K562 (cell line): ENCODE measurements around the gene CPOX. TPM values are rescaled to one million over a fixed set of nuclear protein-coding genes. Genes with fewer than 3 reads are reported as not detected.

Experiments used
- CBFA2T3 ChIP-seq: fragments of 450-650 bp; IDR thresholded peaks from 2 replicates; pipeline ENCODE4 v1.6.1; 2017
- DPF2 ChIP-seq: fragments of 450-650 bp; IDR thresholded peaks from 2 replicates; pipeline ENCODE4 v1.6.1; 2016
- EHMT2 ChIP-seq: fragments of 450-650 bp; IDR thresholded peaks from 2 replicates; pipeline ENCODE4 v1.6.1; 2018; ENCODE audit warnings: antibody characterized with exemption
- ESRRA ChIP-seq: fragments of 450-650 bp; IDR thresholded peaks from 2 replicates; pipeline ENCODE4 v1.6.1; 2014; ENCODE audit warnings: low read depth, mild to moderate bottlenecking, moderate library complexity, borderline replicate concordance
- EZH2 ChIP-seq: IDR thresholded peaks from 2 replicates; pipeline ENCODE4 v1.6.1; 2012; ENCODE audit warnings: low read depth, mild to moderate bottlenecking, inconsistent platforms, low read length, borderline replicate concordance
- HOXB6 ChIP-seq: fragments of 250-450 bp; sonication (Bioruptor Pico); IDR thresholded peaks from 2 replicates; pipeline ENCODE4 v1.5.1; 2022; ENCODE audit warnings: mild to moderate bottlenecking, borderline replicate concordance
- NCOA2 ChIP-seq, 2 experiments: fragments of 450-650 bp; IDR thresholded peaks; 2 replicates each; pipeline ENCODE4 v1.6.1; 2018; ENCODE audit warnings: mild to moderate bottlenecking in 2 of 2, moderate library complexity in 1 of 2; ENCODE audit not compliant: partially characterized antibody in 2 of 2
- NUFIP1 ChIP-seq: fragments of 450-650 bp; IDR thresholded peaks from 2 replicates; pipeline ENCODE4 v1.6.1; 2018; ENCODE audit not compliant: partially characterized antibody
- PRMT5 ChIP-seq: sonication (generic); formaldehyde crosslinking; IDR thresholded peaks from 2 replicates; pipeline ENCODE4 v1.5.0; 2020; ENCODE audit warnings: missing genetic modification reagents
- SIX5 ChIP-seq, 2 experiments: IDR thresholded peaks; 2 replicates each; pipeline ENCODE4 v1.6.1; 2011; ENCODE audit warnings: low read length in 2 of 2, borderline replicate concordance in 1 of 2, low read depth in 1 of 2, mild to moderate bottlenecking in 1 of 2, moderate library complexity in 1 of 2; ENCODE audit not compliant: insufficient read depth in 1 of 2
- ZNF239 ChIP-seq: fragments of 250-450 bp; sonication (Bioruptor Pico); IDR thresholded peaks from 2 replicates; pipeline ENCODE4 v1.4.0; 2020; ENCODE audit warnings: mild to moderate bottlenecking
- polyA plus RNA-seq, 8 experiments: library from polyadenylated mRNA; depleted of rRNA in 4 of 8; stranded (reverse) in 5 of 8; unstranded in 3 of 8; fragments of >200 nt; fragmentation: Nextera tagmentation in 2 of 8; fragmentation: Illumina TruSeq in 1 of 8; extraction: Ambion mirVana in 2 of 8; extraction: Trizol in 1 of 8; gene quantifications; 2 replicates each; pipeline versions ENCODE4 v1.2.1 to v1.2.3, GENCODE V29; 2011 to 2014; ENCODE audit warnings: inconsistent platforms in 1 of 8, missing spikeins in 1 of 8
- total RNA-seq, 7 experiments: library from RNA; depleted of rRNA in 6 of 7; stranded (reverse); fragments of >200 nt in 6 of 7; fragmentation: Illumina TruSeq in 2 of 7; extraction: Trizol in 2 of 7; gene quantifications; 2 replicates each; pipeline versions ENCODE4 v1.2.1 to v1.2.3, GENCODE V29; 2011 to 2021; ENCODE audit warnings: low replicate concordance in 1 of 7
- TF ChIP-seq, protein P1 (sequence below): sonication (generic); formaldehyde crosslinking; IDR thresholded peaks from 2 replicates; pipeline ENCODE4 v1.8.1; 2023; ENCODE audit warnings: mild to moderate bottlenecking, missing genetic modification reagents
- TF ChIP-seq, protein P2 (sequence below): fragments of 250-450 bp; sonication (Bioruptor Pico); IDR thresholded peaks from 2 replicates; pipeline ENCODE4 v1.4.0; 2020; ENCODE audit warnings: mild to moderate bottlenecking, moderate library complexity
- TF ChIP-seq, protein P3 (sequence below): fragments of 450-650 bp; IDR thresholded peaks from 2 replicates; pipeline ENCODE4 v1.6.1; 2017; ENCODE audit warnings: antibody characterized with exemption
- TF ChIP-seq, protein P4 (sequence below): sonication (generic); formaldehyde crosslinking; IDR thresholded peaks from 2 replicates; pipeline ENCODE4 v1.8.0; 2023; ENCODE audit warnings: mild to moderate bottlenecking, missing genetic modification reagents
- TF ChIP-seq, protein P5 (sequence below): fragments of 150-350 bp; conservative IDR thresholded peaks from 2 replicates; pipeline ENCODE4 v1.6.1; 2014; ENCODE audit warnings: low read length

The CPOX gene
- total and polyA plus RNA-seq, 9 of the 15 experiments (the other 6 are each of a cell fraction or from before 2014, with no cell fraction given): 14.6 to 82.1 (median 24.8) TPM

DNA sequence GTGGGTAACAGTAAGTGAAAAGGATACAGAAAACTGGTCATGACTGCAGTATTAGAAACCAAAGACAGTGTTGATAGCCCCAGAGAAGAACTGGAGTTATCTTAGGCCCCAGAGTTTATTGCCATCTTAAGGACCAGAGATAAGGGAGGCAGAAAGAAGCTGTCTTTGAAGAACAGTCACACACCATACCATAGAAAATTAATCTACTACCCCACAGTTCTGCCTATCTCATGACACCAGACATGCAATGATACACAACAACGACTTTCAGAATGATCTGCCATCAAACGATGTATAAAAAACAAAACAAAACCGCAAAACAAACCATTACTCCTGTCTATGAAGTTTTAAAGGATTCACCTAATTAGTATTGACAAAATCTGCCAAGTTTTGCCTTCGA lies 9.6 kb downstream of the CPOX start (continued):
- TF ChIP-seq HOXB6 (no peak), SIX5 (IDR thresholded peaks at IDR 0.05; ENCODE audit: borderline replicate concordance in 1 of 2, insufficient read depth in 1 of 2, low read depth in 1 of 2, low read length in 2 of 2) (no peak), ZNF239 (CRISPR knock-in tag) (peak; percentile 64), ESRRA (peak; percentile 70; the same call in 1 of the 2 replicates), CBFA2T3 (peak; percentile 100), EZH2 (peak; percentile 75; the same call in 1 of the 2 replicates), EHMT2 (peak; percentile 64; the same call in 1 of the 2 replicates), NCOA2 (IDR thresholded peaks at IDR 0.05; ENCODE audit: partially characterized antibody in 2 of 2) (peak; percentile 45 to 86), DPF2 (peak; percentile 99), NUFIP1 (peak; percentile 83), PRMT5 (no peak)
- TF ChIP-seq, protein P1, sequence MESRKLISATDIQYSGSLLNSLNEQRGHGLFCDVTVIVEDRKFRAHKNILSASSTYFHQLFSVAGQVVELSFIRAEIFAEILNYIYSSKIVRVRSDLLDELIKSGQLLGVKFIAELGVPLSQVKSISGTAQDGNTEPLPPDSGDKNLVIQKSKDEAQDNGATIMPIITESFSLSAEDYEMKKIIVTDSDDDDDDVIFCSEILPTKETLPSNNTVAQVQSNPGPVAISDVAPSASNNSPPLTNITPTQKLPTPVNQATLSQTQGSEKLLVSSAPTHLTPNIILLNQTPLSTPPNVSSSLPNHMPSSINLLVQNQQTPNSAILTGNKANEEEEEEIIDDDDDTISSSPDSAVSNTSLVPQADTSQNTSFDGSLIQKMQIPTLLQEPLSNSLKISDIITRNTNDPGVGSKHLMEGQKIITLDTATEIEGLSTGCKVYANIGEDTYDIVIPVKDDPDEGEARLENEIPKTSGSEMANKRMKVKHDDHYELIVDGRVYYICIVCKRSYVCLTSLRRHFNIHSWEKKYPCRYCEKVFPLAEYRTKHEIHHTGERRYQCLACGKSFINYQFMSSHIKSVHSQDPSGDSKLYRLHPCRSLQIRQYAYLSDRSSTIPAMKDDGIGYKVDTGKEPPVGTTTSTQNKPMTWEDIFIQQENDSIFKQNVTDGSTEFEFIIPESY (CRISPR knock-in tag): 0 out of 2 replicates have a peak, but pooled peaks have one; percentile 14
- TF ChIP-seq, protein P2, sequence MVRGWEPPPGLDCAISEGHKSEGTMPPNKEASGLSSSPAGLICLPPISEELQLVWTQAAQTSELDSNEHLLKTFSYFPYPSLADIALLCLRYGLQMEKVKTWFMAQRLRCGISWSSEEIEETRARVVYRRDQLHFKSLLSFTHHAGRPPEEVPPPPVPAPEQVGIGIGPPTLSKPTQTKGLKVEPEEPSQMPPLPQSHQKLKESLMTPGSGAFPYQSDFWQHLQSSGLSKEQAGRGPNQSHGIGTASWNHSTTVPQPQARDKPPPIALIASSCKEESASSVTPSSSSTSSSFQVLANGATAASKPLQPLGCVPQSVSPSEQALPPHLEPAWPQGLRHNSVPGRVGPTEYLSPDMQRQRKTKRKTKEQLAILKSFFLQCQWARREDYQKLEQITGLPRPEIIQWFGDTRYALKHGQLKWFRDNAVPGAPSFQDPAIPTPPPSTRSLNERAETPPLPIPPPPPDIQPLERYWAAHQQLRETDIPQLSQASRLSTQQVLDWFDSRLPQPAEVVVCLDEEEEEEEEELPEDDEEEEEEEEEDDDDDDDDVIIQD: no peak
- TF ChIP-seq, protein P3, sequence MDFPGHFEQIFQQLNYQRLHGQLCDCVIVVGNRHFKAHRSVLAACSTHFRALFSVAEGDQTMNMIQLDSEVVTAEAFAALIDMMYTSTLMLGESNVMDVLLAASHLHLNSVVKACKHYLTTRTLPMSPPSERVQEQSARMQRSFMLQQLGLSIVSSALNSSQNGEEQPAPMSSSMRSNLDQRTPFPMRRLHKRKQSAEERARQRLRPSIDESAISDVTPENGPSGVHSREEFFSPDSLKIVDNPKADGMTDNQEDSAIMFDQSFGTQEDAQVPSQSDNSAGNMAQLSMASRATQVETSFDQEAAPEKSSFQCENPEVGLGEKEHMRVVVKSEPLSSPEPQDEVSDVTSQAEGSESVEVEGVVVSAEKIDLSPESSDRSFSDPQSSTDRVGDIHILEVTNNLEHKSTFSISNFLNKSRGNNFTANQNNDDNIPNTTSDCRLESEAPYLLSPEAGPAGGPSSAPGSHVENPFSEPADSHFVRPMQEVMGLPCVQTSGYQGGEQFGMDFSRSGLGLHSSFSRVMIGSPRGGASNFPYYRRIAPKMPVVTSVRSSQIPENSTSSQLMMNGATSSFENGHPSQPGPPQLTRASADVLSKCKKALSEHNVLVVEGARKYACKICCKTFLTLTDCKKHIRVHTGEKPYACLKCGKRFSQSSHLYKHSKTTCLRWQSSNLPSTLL: no peak
- TF ChIP-seq, protein P4, sequence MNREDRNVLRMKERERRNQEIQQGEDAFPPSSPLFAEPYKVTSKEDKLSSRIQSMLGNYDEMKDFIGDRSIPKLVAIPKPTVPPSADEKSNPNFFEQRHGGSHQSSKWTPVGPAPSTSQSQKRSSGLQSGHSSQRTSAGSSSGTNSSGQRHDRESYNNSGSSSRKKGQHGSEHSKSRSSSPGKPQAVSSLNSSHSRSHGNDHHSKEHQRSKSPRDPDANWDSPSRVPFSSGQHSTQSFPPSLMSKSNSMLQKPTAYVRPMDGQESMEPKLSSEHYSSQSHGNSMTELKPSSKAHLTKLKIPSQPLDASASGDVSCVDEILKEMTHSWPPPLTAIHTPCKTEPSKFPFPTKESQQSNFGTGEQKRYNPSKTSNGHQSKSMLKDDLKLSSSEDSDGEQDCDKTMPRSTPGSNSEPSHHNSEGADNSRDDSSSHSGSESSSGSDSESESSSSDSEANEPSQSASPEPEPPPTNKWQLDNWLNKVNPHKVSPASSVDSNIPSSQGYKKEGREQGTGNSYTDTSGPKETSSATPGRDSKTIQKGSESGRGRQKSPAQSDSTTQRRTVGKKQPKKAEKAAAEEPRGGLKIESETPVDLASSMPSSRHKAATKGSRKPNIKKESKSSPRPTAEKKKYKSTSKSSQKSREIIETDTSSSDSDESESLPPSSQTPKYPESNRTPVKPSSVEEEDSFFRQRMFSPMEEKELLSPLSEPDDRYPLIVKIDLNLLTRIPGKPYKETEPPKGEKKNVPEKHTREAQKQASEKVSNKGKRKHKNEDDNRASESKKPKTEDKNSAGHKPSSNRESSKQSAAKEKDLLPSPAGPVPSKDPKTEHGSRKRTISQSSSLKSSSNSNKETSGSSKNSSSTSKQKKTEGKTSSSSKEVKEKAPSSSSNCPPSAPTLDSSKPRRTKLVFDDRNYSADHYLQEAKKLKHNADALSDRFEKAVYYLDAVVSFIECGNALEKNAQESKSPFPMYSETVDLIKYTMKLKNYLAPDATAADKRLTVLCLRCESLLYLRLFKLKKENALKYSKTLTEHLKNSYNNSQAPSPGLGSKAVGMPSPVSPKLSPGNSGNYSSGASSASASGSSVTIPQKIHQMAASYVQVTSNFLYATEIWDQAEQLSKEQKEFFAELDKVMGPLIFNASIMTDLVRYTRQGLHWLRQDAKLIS (CRISPR knock-in tag): no peak
- TF ChIP-seq, protein P5, sequence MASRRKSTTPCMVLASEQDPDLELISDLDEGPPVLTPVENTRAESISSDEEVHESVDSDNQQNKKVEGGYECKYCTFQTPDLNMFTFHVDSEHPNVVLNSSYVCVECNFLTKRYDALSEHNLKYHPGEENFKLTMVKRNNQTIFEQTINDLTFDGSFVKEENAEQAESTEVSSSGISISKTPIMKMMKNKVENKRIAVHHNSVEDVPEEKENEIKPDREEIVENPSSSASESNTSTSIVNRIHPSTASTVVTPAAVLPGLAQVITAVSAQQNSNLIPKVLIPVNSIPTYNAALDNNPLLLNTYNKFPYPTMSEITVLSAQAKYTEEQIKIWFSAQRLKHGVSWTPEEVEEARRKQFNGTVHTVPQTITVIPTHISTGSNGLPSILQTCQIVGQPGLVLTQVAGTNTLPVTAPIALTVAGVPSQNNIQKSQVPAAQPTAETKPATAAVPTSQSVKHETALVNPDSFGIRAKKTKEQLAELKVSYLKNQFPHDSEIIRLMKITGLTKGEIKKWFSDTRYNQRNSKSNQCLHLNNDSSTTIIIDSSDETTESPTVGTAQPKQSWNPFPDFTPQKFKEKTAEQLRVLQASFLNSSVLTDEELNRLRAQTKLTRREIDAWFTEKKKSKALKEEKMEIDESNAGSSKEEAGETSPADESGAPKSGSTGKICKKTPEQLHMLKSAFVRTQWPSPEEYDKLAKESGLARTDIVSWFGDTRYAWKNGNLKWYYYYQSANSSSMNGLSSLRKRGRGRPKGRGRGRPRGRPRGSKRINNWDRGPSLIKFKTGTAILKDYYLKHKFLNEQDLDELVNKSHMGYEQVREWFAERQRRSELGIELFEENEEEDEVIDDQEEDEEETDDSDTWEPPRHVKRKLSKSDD: no peak
